WI38 (cell line): ENCODE results near the gene ANKLE2.

ENCODE experiments used
- H3K4me3 ChIP-seq: 2 replicates; pipeline ENCODE4 v1.5.1; 2011; ENCODE audit warnings: low read depth, mild to moderate bottlenecking, control low read depth, low read length
- TF ChIP-seq, protein P1 (sequence below): IDR thresholded peaks from 2 replicates; pipeline ENCODE4 v1.5.1; 2012; ENCODE audit warnings: low read depth, mild to moderate bottlenecking, control low read depth, low read length

Gene ANKLE2

DNA sequence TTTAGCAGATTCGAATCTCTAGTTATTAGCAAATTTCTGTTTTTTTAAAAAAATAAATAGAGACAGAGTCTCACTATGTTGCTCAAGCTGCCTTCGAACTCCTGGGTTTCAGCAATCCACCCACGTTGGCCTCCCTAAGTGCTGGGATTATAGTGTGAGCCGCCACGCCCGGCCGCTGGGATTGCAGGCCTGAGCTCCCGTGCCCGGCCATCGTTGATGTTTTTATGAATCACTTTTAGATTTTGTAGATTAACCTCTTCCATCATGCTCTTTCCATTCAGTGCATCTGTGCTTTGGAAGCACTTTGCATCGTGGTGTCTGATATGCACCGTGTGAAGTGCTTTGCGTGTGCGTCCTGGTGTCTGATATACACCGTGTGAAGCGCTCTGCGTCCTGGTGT, 30.1 kb downstream of the ANKLE2 start:
- TF ChIP-seq, protein P1, sequence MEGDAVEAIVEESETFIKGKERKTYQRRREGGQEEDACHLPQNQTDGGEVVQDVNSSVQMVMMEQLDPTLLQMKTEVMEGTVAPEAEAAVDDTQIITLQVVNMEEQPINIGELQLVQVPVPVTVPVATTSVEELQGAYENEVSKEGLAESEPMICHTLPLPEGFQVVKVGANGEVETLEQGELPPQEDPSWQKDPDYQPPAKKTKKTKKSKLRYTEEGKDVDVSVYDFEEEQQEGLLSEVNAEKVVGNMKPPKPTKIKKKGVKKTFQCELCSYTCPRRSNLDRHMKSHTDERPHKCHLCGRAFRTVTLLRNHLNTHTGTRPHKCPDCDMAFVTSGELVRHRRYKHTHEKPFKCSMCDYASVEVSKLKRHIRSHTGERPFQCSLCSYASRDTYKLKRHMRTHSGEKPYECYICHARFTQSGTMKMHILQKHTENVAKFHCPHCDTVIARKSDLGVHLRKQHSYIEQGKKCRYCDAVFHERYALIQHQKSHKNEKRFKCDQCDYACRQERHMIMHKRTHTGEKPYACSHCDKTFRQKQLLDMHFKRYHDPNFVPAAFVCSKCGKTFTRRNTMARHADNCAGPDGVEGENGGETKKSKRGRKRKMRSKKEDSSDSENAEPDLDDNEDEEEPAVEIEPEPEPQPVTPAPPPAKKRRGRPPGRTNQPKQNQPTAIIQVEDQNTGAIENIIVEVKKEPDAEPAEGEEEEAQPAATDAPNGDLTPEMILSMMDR = no peak

GRCh38 chr12:132730353-132730752, 31.3 kb downstream of the ANKLE2 start:
- TF ChIP-seq, protein P1 = no peak
- H3K4me3 ChIP-seq = no peak overlapping the region

More for the DNA sequence above, 30.1 kb downstream of the ANKLE2 start:
- H3K4me3 ChIP-seq = no peak overlapping the region

- no peak overlapping the region for H3K4me3 ChIP-seq
- TF ChIP-seq, protein P1 = no peak
Measured at GRCh38 chr12:132729541-132730320, 31.9 kb downstream of the ANKLE2 start.

DNA sequence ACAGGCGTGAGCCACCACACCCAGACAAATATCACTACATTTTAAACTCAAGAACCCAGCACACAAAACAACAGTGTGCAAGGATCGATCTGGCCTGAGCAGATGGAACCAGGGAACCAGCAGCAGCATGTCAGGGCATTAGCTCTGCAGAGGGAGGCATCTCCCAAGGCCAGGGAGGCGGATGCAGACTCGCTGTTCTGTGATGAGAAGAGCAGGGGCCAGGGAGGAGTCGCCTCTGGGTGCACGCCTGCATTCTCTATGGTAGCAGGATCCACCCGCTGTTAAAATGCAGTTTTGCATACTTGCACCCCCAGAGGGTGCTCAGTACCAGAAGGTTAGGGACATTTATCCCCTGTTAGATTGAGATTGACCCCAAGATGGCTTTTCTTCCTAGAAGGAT, 33.1 kb downstream of the ANKLE2 start:
- H3K4me3 ChIP-seq = no peak overlapping the region
- TF ChIP-seq, protein P1 = no peak

GRCh38 chr12:132727091-132727794, 34.4 kb downstream of the ANKLE2 start:
- TF ChIP-seq, protein P1 = no peak
- no peak overlapping the region for H3K4me3 ChIP-seq

- H3K4me3 ChIP-seq = no peak overlapping the region
- TF ChIP-seq, protein P1 = no peak
Measured at GRCh38 chr12:132726386-132726785, 35.2 kb downstream of the ANKLE2 start.
